Measurements from ENCODE around the gene PHYHIPL.

DNA sequence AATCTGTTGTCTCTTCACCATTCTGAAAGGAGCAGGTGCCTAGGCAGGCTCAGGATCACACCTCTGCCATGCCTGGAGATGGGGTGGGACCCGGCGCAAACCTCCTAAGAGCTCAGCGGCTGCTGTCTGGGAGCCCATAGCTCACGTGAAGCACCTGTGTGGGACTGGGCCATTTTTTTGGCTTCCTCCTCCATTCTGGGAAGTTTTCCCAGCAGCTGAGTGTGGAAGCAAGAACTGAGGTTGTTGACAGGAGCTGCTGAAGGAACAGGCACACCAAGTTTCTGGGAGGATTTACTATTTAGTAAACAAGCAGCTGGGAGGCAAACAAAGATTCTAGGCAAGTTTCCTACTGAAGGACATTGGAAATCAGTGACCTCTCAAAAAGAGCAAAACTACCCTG, 108.6 kb downstream of the PHYHIPL start:
- TF ChIP-seq JUND (IDR thresholded peaks at IDR 0.05) = no peak
- TF ChIP-seq, protein P1, sequence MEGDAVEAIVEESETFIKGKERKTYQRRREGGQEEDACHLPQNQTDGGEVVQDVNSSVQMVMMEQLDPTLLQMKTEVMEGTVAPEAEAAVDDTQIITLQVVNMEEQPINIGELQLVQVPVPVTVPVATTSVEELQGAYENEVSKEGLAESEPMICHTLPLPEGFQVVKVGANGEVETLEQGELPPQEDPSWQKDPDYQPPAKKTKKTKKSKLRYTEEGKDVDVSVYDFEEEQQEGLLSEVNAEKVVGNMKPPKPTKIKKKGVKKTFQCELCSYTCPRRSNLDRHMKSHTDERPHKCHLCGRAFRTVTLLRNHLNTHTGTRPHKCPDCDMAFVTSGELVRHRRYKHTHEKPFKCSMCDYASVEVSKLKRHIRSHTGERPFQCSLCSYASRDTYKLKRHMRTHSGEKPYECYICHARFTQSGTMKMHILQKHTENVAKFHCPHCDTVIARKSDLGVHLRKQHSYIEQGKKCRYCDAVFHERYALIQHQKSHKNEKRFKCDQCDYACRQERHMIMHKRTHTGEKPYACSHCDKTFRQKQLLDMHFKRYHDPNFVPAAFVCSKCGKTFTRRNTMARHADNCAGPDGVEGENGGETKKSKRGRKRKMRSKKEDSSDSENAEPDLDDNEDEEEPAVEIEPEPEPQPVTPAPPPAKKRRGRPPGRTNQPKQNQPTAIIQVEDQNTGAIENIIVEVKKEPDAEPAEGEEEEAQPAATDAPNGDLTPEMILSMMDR (IDR thresholded peaks at IDR 0.05; ENCODE audit: low read depth, low read length, missing input control) = no peak
- no peak for TF ChIP-seq ATF3 (IDR thresholded peaks at IDR 0.05)
- TF ChIP-seq, protein P2, sequence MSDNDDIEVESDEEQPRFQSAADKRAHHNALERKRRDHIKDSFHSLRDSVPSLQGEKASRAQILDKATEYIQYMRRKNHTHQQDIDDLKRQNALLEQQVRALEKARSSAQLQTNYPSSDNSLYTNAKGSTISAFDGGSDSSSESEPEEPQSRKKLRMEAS (IDR thresholded peaks at IDR 0.05) = no peak
- TF ChIP-seq GABPA (IDR thresholded peaks at IDR 0.05 in 1 of 2, conservative IDR thresholded peaks at IDR 0.05 in 1 of 2) = no peak
- TF ChIP-seq RAD21 (IDR thresholded peaks at IDR 0.05) = no peak
- no peak for TF ChIP-seq FOXA1 (IDR thresholded peaks at IDR 0.05)
- TF ChIP-seq, protein P3, sequence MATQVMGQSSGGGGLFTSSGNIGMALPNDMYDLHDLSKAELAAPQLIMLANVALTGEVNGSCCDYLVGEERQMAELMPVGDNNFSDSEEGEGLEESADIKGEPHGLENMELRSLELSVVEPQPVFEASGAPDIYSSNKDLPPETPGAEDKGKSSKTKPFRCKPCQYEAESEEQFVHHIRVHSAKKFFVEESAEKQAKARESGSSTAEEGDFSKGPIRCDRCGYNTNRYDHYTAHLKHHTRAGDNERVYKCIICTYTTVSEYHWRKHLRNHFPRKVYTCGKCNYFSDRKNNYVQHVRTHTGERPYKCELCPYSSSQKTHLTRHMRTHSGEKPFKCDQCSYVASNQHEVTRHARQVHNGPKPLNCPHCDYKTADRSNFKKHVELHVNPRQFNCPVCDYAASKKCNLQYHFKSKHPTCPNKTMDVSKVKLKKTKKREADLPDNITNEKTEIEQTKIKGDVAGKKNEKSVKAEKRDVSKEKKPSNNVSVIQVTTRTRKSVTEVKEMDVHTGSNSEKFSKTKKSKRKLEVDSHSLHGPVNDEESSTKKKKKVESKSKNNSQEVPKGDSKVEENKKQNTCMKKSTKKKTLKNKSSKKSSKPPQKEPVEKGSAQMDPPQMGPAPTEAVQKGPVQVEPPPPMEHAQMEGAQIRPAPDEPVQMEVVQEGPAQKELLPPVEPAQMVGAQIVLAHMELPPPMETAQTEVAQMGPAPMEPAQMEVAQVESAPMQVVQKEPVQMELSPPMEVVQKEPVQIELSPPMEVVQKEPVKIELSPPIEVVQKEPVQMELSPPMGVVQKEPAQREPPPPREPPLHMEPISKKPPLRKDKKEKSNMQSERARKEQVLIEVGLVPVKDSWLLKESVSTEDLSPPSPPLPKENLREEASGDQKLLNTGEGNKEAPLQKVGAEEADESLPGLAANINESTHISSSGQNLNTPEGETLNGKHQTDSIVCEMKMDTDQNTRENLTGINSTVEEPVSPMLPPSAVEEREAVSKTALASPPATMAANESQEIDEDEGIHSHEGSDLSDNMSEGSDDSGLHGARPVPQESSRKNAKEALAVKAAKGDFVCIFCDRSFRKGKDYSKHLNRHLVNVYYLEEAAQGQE (IDR thresholded peaks at IDR 0.05) = no peak
- no peak for TF ChIP-seq EGR1 (IDR thresholded peaks at IDR 0.05; ENCODE audit: low read depth in 2 of 2)
- no peak for TF ChIP-seq YY1 (IDR thresholded peaks at IDR 0.05)
- TF ChIP-seq SP1 (IDR thresholded peaks at IDR 0.05) = no peak
- no peak for TF ChIP-seq TAF1 (conservative IDR thresholded peaks at IDR 0.05)
